K562 (cell line): ENCODE data around the gene PLEKHO1. TPM values are rescaled to one million over a fixed set of nuclear protein-coding genes. Genes with fewer than 3 reads are reported as not detected.

Experiments used
- ATAC-seq: fragments of 200-7000 bp; cut with Tn5 transposase; 3 replicates; pipeline ENCODE4 v1.9.1; 2020; ENCODE audit warnings: moderate library complexity
- BruUV-seq: library from RNA; stranded (reverse); fragments of 400-500 nt; replicated peaks from 2 replicates; lab custom pipeline; 2021; lab: Mats Ljungman, UMichigan
- CTCF ChIA-PET: fragments of 300-600 bp; formaldehyde crosslinking; extraction: SDS; loops from one replicate; lab custom pipeline; 2021; ENCODE audit warnings: low intra/inter-chr PET ratio; lab: Yijun Ruan, JAX
- POLR2A ChIA-PET: fragments of 300-600, 350-650 bp; sonication (Branson Sonifier 250); formaldehyde crosslinking; extraction: SDS; loops from one replicate; lab custom pipeline; 2021; ENCODE audit warnings: antibody characterized with exemption, inconsistent platforms; lab: Yijun Ruan, JAX
- DNase-seq, 4 experiments: peaks; one replicate each; pipeline versions ENCODE4 v3.0.0 to v3.0.0-alpha.2; 2011 to 2018; ENCODE audit warnings: low spot score in 3 of 4, mixed read lengths in 3 of 4; ENCODE audit errors: extremely low read depth in 1 of 4
- FAIRE-seq: peaks from 2 replicates; lab custom pipeline; 2011; peaks lifted over from hg19 to GRCh38; lab: Jason Lieb, UNC
- H2AFZ ChIP-seq: 2 replicates; pipeline ENCODE4 v1.6.0; 2011; ENCODE audit warnings: low read depth, low read length, control low read depth, inconsistent platforms
- H3K27ac ChIP-seq: fragments of 200-600 bp; 3 replicates; pipeline ENCODE4 v1.8.0; 2011; ENCODE audit warnings: low read depth, mild to moderate bottlenecking, control low read depth, inconsistent platforms, low read length, moderate library complexity, mixed read lengths; ENCODE audit errors: extremely low read depth
- H3K27me3 ChIP-seq, 2 experiments: fragments of 300-600 bp in 1 of 2; 2 replicates in 1 of 2; 3 replicates in 1 of 2; pipeline versions ENCODE4 v1.6.0 to v1.8.0; 2011; ENCODE audit warnings: inconsistent platforms in 2 of 2, low read length in 2 of 2, mild to moderate bottlenecking in 1 of 2, mixed read lengths in 1 of 2, moderate library complexity in 1 of 2; ENCODE audit not compliant: control insufficient read depth in 2 of 2, insufficient read depth in 2 of 2
- H3K36me3 ChIP-seq: fragments of 300-600 bp; 3 replicates; pipeline ENCODE4 v1.8.0; 2011; ENCODE audit warnings: mild to moderate bottlenecking, low read length, inconsistent platforms; ENCODE audit not compliant: control insufficient read depth, insufficient read depth
- H3K4me1 ChIP-seq, 2 experiments: fragments of 200-600 bp in 1 of 2; replicated peaks in 1 of 2; 2 replicates in 1 of 2; 3 replicates in 1 of 2; pipeline versions ENCODE4 v1.5.1 to v1.8.0; 2011; ENCODE audit warnings: inconsistent platforms in 2 of 2, low read length in 2 of 2, mild to moderate bottlenecking in 1 of 2, mixed read lengths in 1 of 2, moderate library complexity in 1 of 2; ENCODE audit not compliant: control insufficient read depth in 2 of 2, insufficient read depth in 2 of 2
- H3K4me2 ChIP-seq: 2 replicates; pipeline ENCODE4 v1.6.1; 2011; ENCODE audit warnings: low read length, control low read depth, inconsistent platforms, mixed read lengths; ENCODE audit not compliant: insufficient read depth
- H3K4me3 ChIP-seq: fragments of 200-600 bp; sonication (generic), shearing (Covaris generic); 2 replicates; pipeline ENCODE4 v1.5.1; 2016; ENCODE audit warnings: control low read depth, inconsistent platforms
- H3K79me2 ChIP-seq: fragments of 200-600 bp; 3 replicates; pipeline ENCODE4 v1.8.0; 2011; ENCODE audit warnings: low read length, inconsistent platforms; ENCODE audit not compliant: control insufficient read depth, insufficient read depth
- H3K9ac ChIP-seq, 2 experiments: 2 replicates each; pipeline versions ENCODE4 v1.6.0 to v1.6.1; 2011; ENCODE audit warnings: low read depth in 2 of 2, low read length in 2 of 2, control low read depth in 1 of 2, inconsistent platforms in 1 of 2, mild to moderate bottlenecking in 1 of 2, mixed read lengths in 1 of 2; ENCODE audit not compliant: insufficient read depth in 1 of 2
- H3K9me1 ChIP-seq: one replicate; pipeline ENCODE4 v1.6.0; 2011; ENCODE audit warnings: inconsistent platforms, mild to moderate bottlenecking, low read length, moderate library complexity; ENCODE audit not compliant: control insufficient read depth, insufficient read depth
- H3K9me3 ChIP-seq: replicated peaks from 2 replicates; pipeline ENCODE4 v1.5.1; 2011; ENCODE audit warnings: low read depth, low read length, inconsistent platforms; ENCODE audit not compliant: control insufficient read depth, insufficient read depth
- H4K20me1 ChIP-seq: replicated peaks from 2 replicates; pipeline ENCODE4 v1.6.1; 2011; ENCODE audit warnings: low read length, inconsistent platforms, mixed read lengths; ENCODE audit not compliant: control insufficient read depth, insufficient read depth
- ATF1 ChIP-seq, 2 experiments: fragments of 450-650 bp in 1 of 2; IDR thresholded peaks; 2 replicates each; pipeline ENCODE4 v1.6.1; 2016; ENCODE audit warnings: missing compliant biosample characterization in 1 of 2, missing genetic modification characterization in 1 of 2
- COPS2 ChIP-seq: fragments of 450-650 bp; conservative IDR thresholded peaks from 2 replicates; pipeline ENCODE4 v1.6.1; 2016; ENCODE audit warnings: mild to moderate bottlenecking, moderate library complexity
- GTF2E2 ChIP-seq: fragments of 200-800 bp; sonication (Bioruptor generic); IDR thresholded peaks from 2 replicates; pipeline ENCODE4 v1.6.1; 2016; ENCODE audit warnings: missing genetic modification characterization, missing compliant biosample characterization
- HNRNPUL1 ChIP-seq: fragments of 200-400 bp; formaldehyde crosslinking; IDR thresholded peaks from 2 replicates; pipeline ENCODE4 v1.6.1; 2017; ENCODE audit warnings: low read length
- KLF6 ChIP-seq: fragments of 250-450 bp; sonication (Bioruptor Pico); IDR thresholded peaks from 2 replicates; pipeline ENCODE4 v1.4.0; 2020; ENCODE audit warnings: mild to moderate bottlenecking, moderate library complexity, borderline replicate concordance
- MTA1 ChIP-seq: fragments of 450-650 bp; IDR thresholded peaks from 2 replicates; pipeline ENCODE4 v1.6.1; 2017; ENCODE audit warnings: borderline replicate concordance
- TSC22D4 ChIP-seq: fragments of 450-650 bp; IDR thresholded peaks from 2 replicates; pipeline ENCODE4 v1.6.1; 2016; ENCODE audit warnings: missing genetic modification characterization, missing biosample characterization, control low read depth
- WGBS: fragments of 100-300 bp; shearing (Covaris generic); methylation state at CpG from one replicate; pipeline ENCODE4 v1.1.6; 2016; ENCODE audit warnings: low coverage, mixed read lengths; ENCODE audit not compliant: insufficient coverage; ENCODE audit errors: missing lambda C conversion rate; 5-methylcytosine and 5-hydroxymethylcytosine counted together
- in situ Hi-C: fragments of 300-500 bp; cut with MboI; formaldehyde crosslinking; loops from 4 replicates; pipeline ENCODE4 v1.15.0; 2018; ENCODE audit warnings: inconsistent platforms, mixed read lengths
- intact Hi-C: fragments of 100-400 bp; cut with micrococcal nuclease; formaldehyde crosslinking; loops from 2 replicates; pipeline ENCODE4 v1.14.2; 2022
- polyA plus RNA-seq, 8 experiments: library from polyadenylated mRNA; depleted of rRNA in 4 of 8; stranded (reverse) in 5 of 8; unstranded in 3 of 8; fragments of >200 nt; fragmentation: Nextera tagmentation in 2 of 8; fragmentation: Illumina TruSeq in 1 of 8; extraction: Ambion mirVana in 2 of 8; extraction: Trizol in 1 of 8; gene quantifications; 2 replicates each; pipeline versions ENCODE4 v1.2.1 to v1.2.3, GENCODE V29; 2011 to 2014; ENCODE audit warnings: inconsistent platforms in 1 of 8, missing spikeins in 1 of 8
- total RNA-seq, 7 experiments: library from RNA; depleted of rRNA in 6 of 7; stranded (reverse); fragments of >200 nt in 6 of 7; fragmentation: Illumina TruSeq in 2 of 7; extraction: Trizol in 2 of 7; gene quantifications; 2 replicates each; pipeline versions ENCODE4 v1.2.1 to v1.2.3, GENCODE V29; 2011 to 2021; ENCODE audit warnings: low replicate concordance in 1 of 7
- TF ChIP-seq, protein P1 (sequence below): fragments of 450-650 bp; IDR thresholded peaks from 2 replicates; pipeline ENCODE4 v1.6.1; 2016; ENCODE audit warnings: low read depth, mild to moderate bottlenecking, moderate library complexity
- TF ChIP-seq, protein P2 (sequence below): fragments of 450-650 bp; conservative IDR thresholded peaks from 2 replicates; pipeline ENCODE4 v1.6.1; 2016; ENCODE audit warnings: missing genetic modification characterization, low read depth, mild to moderate bottlenecking, missing compliant biosample characterization, moderate library complexity
- TF ChIP-seq, protein P3 (sequence below): sonication (generic); formaldehyde crosslinking; IDR thresholded peaks from 2 replicates; pipeline ENCODE4 v1.9.0; 2022; ENCODE audit warnings: mild to moderate bottlenecking, missing genetic modification reagents
- TF ChIP-seq, protein P4 (sequence below): fragments of 450-650 bp; formaldehyde crosslinking; IDR thresholded peaks from 2 replicates; pipeline ENCODE4 v1.4.0; 2020; ENCODE audit warnings: mild to moderate bottlenecking

Gene PLEKHO1
- total and polyA plus RNA-seq, 9 of the 15 experiments (the other 6 are each of a cell fraction or from before 2014, with no cell fraction given) = 0.39 to 16.2 (median 9.6) TPM

DNA sequence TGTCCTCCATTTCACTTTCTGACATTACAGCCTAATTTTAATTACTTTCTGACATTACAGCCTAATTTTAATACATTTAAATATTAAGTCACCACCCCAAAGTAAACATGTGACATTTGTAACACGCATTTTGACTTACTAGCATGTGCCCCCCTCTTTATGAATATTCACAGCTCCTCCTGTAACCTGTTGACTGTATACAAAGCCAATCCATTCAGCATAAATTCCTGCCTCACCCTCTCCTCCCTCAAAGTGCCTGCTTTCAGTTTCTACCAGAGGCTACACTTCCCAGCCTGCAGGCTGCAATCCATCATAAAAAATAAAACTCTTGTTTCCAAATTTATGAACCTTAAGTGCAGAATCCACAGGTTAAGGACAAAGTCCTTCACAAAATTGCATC lies 46.7 kb downstream of the PLEKHO1 start:
- in situ Hi-C loops = no loop called here

More for the DNA sequence above, 46.7 kb downstream of the PLEKHO1 start:
- H3K79me2 ChIP-seq = no peaks in the 10 kb centered on the region
- BruUV-seq = no TSS peak
- H4K20me1 ChIP-seq = no peaks in the 10 kb centered on the region
- no peak overlapping the region for H3K4me2 ChIP-seq
- no peaks in the 10 kb centered on the region; a peak in 2 of 5 replicates for H3K4me1 ChIP-seq
- H3K9me3 ChIP-seq = no peaks in the 10 kb centered on the region
- CTCF ChIA-PET = no interaction called here
- no peak overlapping the region for H3K9ac ChIP-seq
- H3K4me3 ChIP-seq = no peak overlapping the region
- H3K27me3 ChIP-seq = no peaks in the 10 kb centered on the region
- FAIRE-seq (no peak), DNase-seq (no peak), ATAC-seq (no peak)
- no peak overlapping the region for H2AFZ ChIP-seq
- WGBS = 18% methylated on average over 1 of the region's 1 CpG
- no peaks in the 10 kb centered on the region for H3K9me1 ChIP-seq
- TF ChIP-seq, protein P1, sequence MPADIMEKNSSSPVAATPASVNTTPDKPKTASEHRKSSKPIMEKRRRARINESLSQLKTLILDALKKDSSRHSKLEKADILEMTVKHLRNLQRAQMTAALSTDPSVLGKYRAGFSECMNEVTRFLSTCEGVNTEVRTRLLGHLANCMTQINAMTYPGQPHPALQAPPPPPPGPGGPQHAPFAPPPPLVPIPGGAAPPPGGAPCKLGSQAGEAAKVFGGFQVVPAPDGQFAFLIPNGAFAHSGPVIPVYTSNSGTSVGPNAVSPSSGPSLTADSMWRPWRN = no peak
- TF ChIP-seq, protein P2, sequence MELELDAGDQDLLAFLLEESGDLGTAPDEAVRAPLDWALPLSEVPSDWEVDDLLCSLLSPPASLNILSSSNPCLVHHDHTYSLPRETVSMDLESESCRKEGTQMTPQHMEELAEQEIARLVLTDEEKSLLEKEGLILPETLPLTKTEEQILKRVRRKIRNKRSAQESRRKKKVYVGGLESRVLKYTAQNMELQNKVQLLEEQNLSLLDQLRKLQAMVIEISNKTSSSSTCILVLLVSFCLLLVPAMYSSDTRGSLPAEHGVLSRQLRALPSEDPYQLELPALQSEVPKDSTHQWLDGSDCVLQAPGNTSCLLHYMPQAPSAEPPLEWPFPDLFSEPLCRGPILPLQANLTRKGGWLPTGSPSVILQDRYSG (tag) = no peak
- no peak for TF ChIP-seq MTA1
- no peak for TF ChIP-seq GTF2E2 (tag)
- TF ChIP-seq HNRNPUL1 = no peak
- no peak for TF ChIP-seq COPS2
- TF ChIP-seq, protein P3, sequence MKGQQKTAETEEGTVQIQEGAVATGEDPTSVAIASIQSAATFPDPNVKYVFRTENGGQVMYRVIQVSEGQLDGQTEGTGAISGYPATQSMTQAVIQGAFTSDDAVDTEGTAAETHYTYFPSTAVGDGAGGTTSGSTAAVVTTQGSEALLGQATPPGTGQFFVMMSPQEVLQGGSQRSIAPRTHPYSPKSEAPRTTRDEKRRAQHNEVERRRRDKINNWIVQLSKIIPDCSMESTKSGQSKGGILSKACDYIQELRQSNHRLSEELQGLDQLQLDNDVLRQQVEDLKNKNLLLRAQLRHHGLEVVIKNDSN = no peak
- no peak for TF ChIP-seq ATF1 (CRISPR knock-in tag; IDR thresholded peaks at IDR 0.05)
- no peak for TF ChIP-seq ATF1 (tag; IDR thresholded peaks at IDR 0.05)
- TF ChIP-seq, protein P4, sequence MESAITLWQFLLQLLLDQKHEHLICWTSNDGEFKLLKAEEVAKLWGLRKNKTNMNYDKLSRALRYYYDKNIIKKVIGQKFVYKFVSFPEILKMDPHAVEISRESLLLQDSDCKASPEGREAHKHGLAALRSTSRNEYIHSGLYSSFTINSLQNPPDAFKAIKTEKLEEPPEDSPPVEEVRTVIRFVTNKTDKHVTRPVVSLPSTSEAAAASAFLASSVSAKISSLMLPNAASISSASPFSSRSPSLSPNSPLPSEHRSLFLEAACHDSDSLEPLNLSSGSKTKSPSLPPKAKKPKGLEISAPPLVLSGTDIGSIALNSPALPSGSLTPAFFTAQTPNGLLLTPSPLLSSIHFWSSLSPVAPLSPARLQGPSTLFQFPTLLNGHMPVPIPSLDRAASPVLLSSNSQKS (CRISPR knock-in tag) = no peak
- no peak for TF ChIP-seq KLF6 (CRISPR knock-in tag)
- no peak for TF ChIP-seq TSC22D4 (tag)
- TF ChIP-seq, all 486 proteins: peak for 0
- POLR2A ChIA-PET = no interaction called here
- H3K36me3 ChIP-seq = no peaks in the 10 kb centered on the region
- intact Hi-C loops = no loop called here
- H3K27ac ChIP-seq = no peak overlapping the region
